ENCODE data around the gene NMT1. TPM values are rescaled to one million over a fixed set of nuclear protein-coding genes. Genes with fewer than 3 reads are reported as not detected.

NMT1 gene
- total and polyA plus RNA-seq, 4 donors, result 27.0 to 83.7 (median 42.6) TPM

DNA sequence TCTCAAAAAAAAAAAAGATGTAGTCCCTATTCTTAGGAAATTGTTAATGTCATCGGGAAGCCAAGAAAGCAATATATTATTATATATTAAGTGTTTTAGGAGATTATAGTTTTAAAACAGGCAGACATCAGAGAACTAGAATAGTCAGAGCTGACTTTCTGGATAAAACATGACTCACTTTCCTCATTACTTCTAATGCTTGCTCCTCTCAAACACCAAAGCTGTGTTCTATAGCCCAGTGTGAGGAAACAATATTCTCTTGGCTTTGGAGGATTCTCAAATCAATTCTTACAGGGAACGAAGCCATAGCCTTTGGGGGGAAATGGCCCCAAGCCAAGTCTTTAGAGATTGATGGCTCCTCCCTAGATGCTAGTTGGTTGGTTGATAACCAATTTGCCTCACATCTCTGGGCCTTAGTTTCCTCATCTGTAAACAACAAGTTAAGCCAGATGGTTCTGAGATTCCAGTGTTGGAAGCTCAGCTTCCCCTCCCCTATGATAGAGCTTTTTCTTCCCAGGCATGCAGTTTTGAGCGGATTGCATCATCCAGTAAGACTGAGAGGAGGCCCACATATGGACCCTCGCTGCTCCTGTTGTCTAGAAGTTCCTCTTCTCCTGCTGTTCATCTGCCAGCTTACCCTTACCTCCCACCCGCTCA lies 12.4 kb downstream of the NMT1 start:
- DNase-seq (ENCODE audit: low spot score), result no peak
- no peak overlapping the region for H3K27ac ChIP-seq (ENCODE audit: low read depth in 1 of 2, low read length in 2 of 2)
- H3K9me3 ChIP-seq (ENCODE audit: control insufficient read depth in 4 of 4, low read length in 3 of 4), result no peaks in the 10 kb centered on the region
- no peak overlapping the region for H3K4me3 ChIP-seq (ENCODE audit: low read depth in 1 of 3, low read length in 3 of 3)
- no peak for TF ChIP-seq JUND (IDR thresholded peaks at IDR 0.05)
- TF ChIP-seq, protein P1, sequence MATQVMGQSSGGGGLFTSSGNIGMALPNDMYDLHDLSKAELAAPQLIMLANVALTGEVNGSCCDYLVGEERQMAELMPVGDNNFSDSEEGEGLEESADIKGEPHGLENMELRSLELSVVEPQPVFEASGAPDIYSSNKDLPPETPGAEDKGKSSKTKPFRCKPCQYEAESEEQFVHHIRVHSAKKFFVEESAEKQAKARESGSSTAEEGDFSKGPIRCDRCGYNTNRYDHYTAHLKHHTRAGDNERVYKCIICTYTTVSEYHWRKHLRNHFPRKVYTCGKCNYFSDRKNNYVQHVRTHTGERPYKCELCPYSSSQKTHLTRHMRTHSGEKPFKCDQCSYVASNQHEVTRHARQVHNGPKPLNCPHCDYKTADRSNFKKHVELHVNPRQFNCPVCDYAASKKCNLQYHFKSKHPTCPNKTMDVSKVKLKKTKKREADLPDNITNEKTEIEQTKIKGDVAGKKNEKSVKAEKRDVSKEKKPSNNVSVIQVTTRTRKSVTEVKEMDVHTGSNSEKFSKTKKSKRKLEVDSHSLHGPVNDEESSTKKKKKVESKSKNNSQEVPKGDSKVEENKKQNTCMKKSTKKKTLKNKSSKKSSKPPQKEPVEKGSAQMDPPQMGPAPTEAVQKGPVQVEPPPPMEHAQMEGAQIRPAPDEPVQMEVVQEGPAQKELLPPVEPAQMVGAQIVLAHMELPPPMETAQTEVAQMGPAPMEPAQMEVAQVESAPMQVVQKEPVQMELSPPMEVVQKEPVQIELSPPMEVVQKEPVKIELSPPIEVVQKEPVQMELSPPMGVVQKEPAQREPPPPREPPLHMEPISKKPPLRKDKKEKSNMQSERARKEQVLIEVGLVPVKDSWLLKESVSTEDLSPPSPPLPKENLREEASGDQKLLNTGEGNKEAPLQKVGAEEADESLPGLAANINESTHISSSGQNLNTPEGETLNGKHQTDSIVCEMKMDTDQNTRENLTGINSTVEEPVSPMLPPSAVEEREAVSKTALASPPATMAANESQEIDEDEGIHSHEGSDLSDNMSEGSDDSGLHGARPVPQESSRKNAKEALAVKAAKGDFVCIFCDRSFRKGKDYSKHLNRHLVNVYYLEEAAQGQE (IDR thresholded peaks at IDR 0.05), result no peak
- TF ChIP-seq RAD21 (IDR thresholded peaks at IDR 0.05), result no peak
- TF ChIP-seq, protein P2, sequence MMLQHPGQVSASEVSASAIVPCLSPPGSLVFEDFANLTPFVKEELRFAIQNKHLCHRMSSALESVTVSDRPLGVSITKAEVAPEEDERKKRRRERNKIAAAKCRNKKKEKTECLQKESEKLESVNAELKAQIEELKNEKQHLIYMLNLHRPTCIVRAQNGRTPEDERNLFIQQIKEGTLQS (IDR thresholded peaks at IDR 0.05), result no peak
- TF ChIP-seq FOXA2 (IDR thresholded peaks at IDR 0.05), result no peak
- TF ChIP-seq, protein P3, sequence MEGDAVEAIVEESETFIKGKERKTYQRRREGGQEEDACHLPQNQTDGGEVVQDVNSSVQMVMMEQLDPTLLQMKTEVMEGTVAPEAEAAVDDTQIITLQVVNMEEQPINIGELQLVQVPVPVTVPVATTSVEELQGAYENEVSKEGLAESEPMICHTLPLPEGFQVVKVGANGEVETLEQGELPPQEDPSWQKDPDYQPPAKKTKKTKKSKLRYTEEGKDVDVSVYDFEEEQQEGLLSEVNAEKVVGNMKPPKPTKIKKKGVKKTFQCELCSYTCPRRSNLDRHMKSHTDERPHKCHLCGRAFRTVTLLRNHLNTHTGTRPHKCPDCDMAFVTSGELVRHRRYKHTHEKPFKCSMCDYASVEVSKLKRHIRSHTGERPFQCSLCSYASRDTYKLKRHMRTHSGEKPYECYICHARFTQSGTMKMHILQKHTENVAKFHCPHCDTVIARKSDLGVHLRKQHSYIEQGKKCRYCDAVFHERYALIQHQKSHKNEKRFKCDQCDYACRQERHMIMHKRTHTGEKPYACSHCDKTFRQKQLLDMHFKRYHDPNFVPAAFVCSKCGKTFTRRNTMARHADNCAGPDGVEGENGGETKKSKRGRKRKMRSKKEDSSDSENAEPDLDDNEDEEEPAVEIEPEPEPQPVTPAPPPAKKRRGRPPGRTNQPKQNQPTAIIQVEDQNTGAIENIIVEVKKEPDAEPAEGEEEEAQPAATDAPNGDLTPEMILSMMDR (IDR thresholded peaks at IDR 0.05; ENCODE audit: low read depth, low read length, missing input control), result no peak
- TF ChIP-seq YY1 (IDR thresholded peaks at IDR 0.05), result no peak
- TF ChIP-seq FOXA1 (IDR thresholded peaks at IDR 0.05), result no peak
- TF ChIP-seq, protein P4, sequence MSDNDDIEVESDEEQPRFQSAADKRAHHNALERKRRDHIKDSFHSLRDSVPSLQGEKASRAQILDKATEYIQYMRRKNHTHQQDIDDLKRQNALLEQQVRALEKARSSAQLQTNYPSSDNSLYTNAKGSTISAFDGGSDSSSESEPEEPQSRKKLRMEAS (IDR thresholded peaks at IDR 0.05), result no peak
- TF ChIP-seq, protein P5, sequence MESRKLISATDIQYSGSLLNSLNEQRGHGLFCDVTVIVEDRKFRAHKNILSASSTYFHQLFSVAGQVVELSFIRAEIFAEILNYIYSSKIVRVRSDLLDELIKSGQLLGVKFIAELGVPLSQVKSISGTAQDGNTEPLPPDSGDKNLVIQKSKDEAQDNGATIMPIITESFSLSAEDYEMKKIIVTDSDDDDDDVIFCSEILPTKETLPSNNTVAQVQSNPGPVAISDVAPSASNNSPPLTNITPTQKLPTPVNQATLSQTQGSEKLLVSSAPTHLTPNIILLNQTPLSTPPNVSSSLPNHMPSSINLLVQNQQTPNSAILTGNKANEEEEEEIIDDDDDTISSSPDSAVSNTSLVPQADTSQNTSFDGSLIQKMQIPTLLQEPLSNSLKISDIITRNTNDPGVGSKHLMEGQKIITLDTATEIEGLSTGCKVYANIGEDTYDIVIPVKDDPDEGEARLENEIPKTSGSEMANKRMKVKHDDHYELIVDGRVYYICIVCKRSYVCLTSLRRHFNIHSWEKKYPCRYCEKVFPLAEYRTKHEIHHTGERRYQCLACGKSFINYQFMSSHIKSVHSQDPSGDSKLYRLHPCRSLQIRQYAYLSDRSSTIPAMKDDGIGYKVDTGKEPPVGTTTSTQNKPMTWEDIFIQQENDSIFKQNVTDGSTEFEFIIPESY (IDR thresholded peaks at IDR 0.05), result no peak
- TF ChIP-seq HNF4G (IDR thresholded peaks at IDR 0.05), result no peak
- TF ChIP-seq TAF1 (conservative IDR thresholded peaks at IDR 0.05), result no peak
- no peak for TF ChIP-seq GABPA (IDR thresholded peaks at IDR 0.05 in 1 of 2, conservative IDR thresholded peaks at IDR 0.05 in 1 of 2)
- no peak for TF ChIP-seq RXRA (IDR thresholded peaks at IDR 0.05)
- no peak for TF ChIP-seq HNF4A (conservative IDR thresholded peaks at IDR 0.05)
- H3K27me3 ChIP-seq (ENCODE audit: control insufficient read depth in 4 of 4, insufficient read depth in 4 of 4, low read length in 3 of 4), result no peaks in the 10 kb centered on the region
- no peak overlapping the region for H3K9ac ChIP-seq (ENCODE audit: low read depth in 1 of 2, low read length in 2 of 2)
- WGBS, result 83% methylated on average over 5 of the region's 5 CpGs
- H3K4me1 ChIP-seq (ENCODE audit: control insufficient read depth in 4 of 4, insufficient read depth in 4 of 4, low read length in 3 of 4), result peaks cover 9 to 23% (median 12%) of the 10 kb centered on the region in 4 donors
- peaks cover 3 to 12% (median 7%) of the 10 kb centered on the region in 4 donors for H3K36me3 ChIP-seq (ENCODE audit: control insufficient read depth in 4 of 4, insufficient read depth in 3 of 4, low read depth in 1 of 4, low read length in 3 of 4)
